HepG2 (cell line): ENCODE measurements around the gene SLX4. TPM values are rescaled to one million over a fixed set of nuclear protein-coding genes. Genes with fewer than 3 reads are reported as not detected.

Experiments
- ATF7-NPFF ChIP-seq: sonication (generic); formaldehyde crosslinking; IDR thresholded peaks from 2 replicates; pipeline ENCODE4 v1.8.1; 2023; ENCODE audit warnings: mild to moderate bottlenecking, low read depth, missing genetic modification reagents, moderate library complexity
- GATAD2A ChIP-seq: IDR thresholded peaks from 2 replicates; pipeline ENCODE4 v1.6.1; 2016
- NR2F6 ChIP-seq, 2 experiments: IDR thresholded peaks; 2 replicates each; pipeline ENCODE4 v1.6.1; 2016; ENCODE audit warnings: antibody characterized with exemption in 1 of 2, mild to moderate bottlenecking in 1 of 2
- PAWR ChIP-seq: sonication (generic); formaldehyde crosslinking; IDR thresholded peaks from 2 replicates; pipeline ENCODE4 v1.4.0; 2020; ENCODE audit warnings: missing genetic modification reagents, mild to moderate bottlenecking, borderline replicate concordance
- RARA ChIP-seq: IDR thresholded peaks from 2 replicates; pipeline ENCODE4 v1.6.1; 2016; ENCODE audit warnings: missing genetic modification reagents, missing compliant biosample characterization
- SALL1 ChIP-seq: sonication (generic); formaldehyde crosslinking; IDR thresholded peaks from 2 replicates; pipeline ENCODE4 v1.8.0; 2022; ENCODE audit warnings: mild to moderate bottlenecking, missing genetic modification reagents
- SOX5 ChIP-seq: IDR thresholded peaks from 2 replicates; pipeline ENCODE4 v1.6.1; 2016; ENCODE audit warnings: borderline replicate concordance
- ZBTB38 ChIP-seq: sonication (generic); formaldehyde crosslinking; IDR thresholded peaks from 2 replicates; pipeline ENCODE4 v1.5.1; 2020; ENCODE audit warnings: mild to moderate bottlenecking, missing genetic modification reagents
- ZBTB7B ChIP-seq: sonication (generic); formaldehyde crosslinking; IDR thresholded peaks from 2 replicates; pipeline ENCODE4 v1.4.0; 2020; ENCODE audit warnings: missing genetic modification reagents
- ZKSCAN8 ChIP-seq: IDR thresholded peaks from 2 replicates; pipeline ENCODE4 v1.6.1; 2016; ENCODE audit warnings: borderline replicate concordance, missing genetic modification reagents, missing compliant biosample characterization
- ZNF24 ChIP-seq: fragments of 450-650 bp; IDR thresholded peaks from 2 replicates; pipeline ENCODE4 v1.6.1; 2017; ENCODE audit warnings: antibody characterized with exemption, mild to moderate bottlenecking
- polyA plus RNA-seq, 8 experiments: library from polyadenylated mRNA; depleted of rRNA in 3 of 8; stranded (reverse) in 7 of 8; unstranded in 1 of 8; fragments of >200 nt; fragmentation: Illumina TruSeq in 4 of 8; extraction: Trizol in 4 of 8; gene quantifications; 2 replicates each; pipeline versions ENCODE4 v1.2.1 to v1.2.3, GENCODE V29; 2011 to 2016; ENCODE audit warnings: low read depth in 4 of 8, missing spikeins in 1 of 8, mixed read lengths in 1 of 8; ENCODE audit not compliant: insufficient read depth in 1 of 8
- total RNA-seq, 5 experiments: library from RNA; depleted of rRNA; stranded (reverse); fragments of >200 nt; fragmentation: Illumina TruSeq; extraction: Trizol; gene quantifications; 2 replicates each; pipeline ENCODE4 v1.2.3, GENCODE V29; 2016; ENCODE audit warnings: low read depth in 1 of 5
- TF ChIP-seq, protein P1 (sequence below): IDR thresholded peaks from 2 replicates; pipeline ENCODE4 v1.6.1; 2016; ENCODE audit warnings: control low read depth
- TF ChIP-seq, protein P2 (sequence below): sonication (generic); formaldehyde crosslinking; IDR thresholded peaks from 2 replicates; pipeline ENCODE4 v1.5.0; 2020; ENCODE audit warnings: missing genetic modification reagents
- TF ChIP-seq, protein P3 (sequence below): sonication (generic); formaldehyde crosslinking; IDR thresholded peaks from 2 replicates; pipeline ENCODE4 v1.4.0; 2020; ENCODE audit warnings: missing genetic modification reagents
- TF ChIP-seq, protein P4 (sequence below): sonication (generic); formaldehyde crosslinking; IDR thresholded peaks from 2 replicates; pipeline ENCODE4 v1.4.0; 2020; ENCODE audit warnings: mild to moderate bottlenecking, missing genetic modification reagents
- TF ChIP-seq, protein P5 (sequence below): sonication (generic); formaldehyde crosslinking; IDR thresholded peaks from 2 replicates; pipeline ENCODE4 v1.4.0; 2020; ENCODE audit warnings: missing genetic modification reagents
- TF ChIP-seq, protein P6 (sequence below): sonication (generic); IDR thresholded peaks from 2 replicates; pipeline ENCODE4 v1.6.1; 2016; ENCODE audit warnings: low read depth, borderline replicate concordance
- TF ChIP-seq, protein P7 (sequence below): sonication (generic); formaldehyde crosslinking; IDR thresholded peaks from 2 replicates; pipeline ENCODE4 v1.4.0; 2020; ENCODE audit warnings: missing genetic modification reagents, borderline replicate concordance

Gene SLX4
- total and polyA plus RNA-seq, 2 of the 13 experiments (the other 11 are each of a cell fraction or from before 2014, with no cell fraction given), result 1.1 to 3.6 TPM

DNA sequence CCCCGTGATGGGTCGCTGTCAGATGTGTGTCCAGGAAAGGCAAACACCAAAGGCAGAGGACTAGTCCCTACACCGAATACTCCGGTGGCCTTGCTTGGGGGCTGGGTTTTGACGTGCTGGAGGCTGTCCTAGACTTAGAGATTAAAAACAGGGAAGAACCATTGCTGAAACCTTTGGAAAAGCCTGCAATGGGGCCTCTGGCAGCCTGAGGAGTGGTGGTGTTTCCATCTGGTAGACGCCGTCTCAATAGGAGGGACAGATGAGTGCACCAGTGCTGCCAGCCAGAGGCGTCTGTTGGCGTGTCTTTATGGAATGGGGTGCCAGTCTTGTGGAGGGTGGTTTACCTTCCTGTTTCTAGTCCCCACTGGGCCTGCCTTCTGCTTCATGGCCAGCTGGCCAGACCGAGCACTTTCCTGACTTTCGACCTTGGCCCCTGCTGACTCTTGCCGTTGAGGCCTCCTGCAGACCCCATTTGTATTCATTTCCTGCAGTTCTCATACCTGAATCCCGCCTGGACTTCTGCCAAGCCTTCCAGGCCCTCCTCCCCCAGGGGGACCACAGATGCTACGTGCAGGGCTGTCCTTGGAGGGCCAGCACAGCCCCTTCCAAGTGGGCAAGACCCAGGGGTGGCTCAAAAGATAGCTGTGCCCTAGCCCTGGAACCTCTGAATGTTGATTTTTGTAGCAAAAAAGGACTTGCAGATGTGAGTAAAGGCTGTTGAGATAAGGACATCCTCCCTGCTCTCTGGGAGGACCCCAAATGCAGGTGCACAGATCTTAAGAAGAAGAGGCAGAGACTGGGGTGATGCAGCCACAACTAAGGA is 41.2 kb upstream of the SLX4 start (continued):
- TF ChIP-seq SALL1 (CRISPR knock-in tag) (peak; percentile 59; the same call in 1 of the 2 replicates), RARA (CRISPR knock-in tag) (peak; percentile 84), ZKSCAN8 (CRISPR knock-in tag) (no peak), ATF7-NPFF (CRISPR knock-in tag) (no peak), GATAD2A (0 out of 2 replicates have a peak, but pooled peaks have one; percentile 17), NR2F6 (IDR thresholded peaks at IDR 0.05) (peak; percentile 21; the same call in 1 of the 2 replicates), NR2F6 (CRISPR knock-in tag; IDR thresholded peaks at IDR 0.05) (peak; percentile 52), SOX5 (CRISPR knock-in tag) (peak; percentile 29; the same call in 1 of the 2 replicates), PAWR (CRISPR knock-in tag) (no peak), ZBTB38 (peak; percentile 78), ZNF24 (no peak), ZBTB7B (CRISPR knock-in tag) (peak; percentile 50; the same call in 1 of the 2 replicates)
- TF ChIP-seq, protein P1, sequence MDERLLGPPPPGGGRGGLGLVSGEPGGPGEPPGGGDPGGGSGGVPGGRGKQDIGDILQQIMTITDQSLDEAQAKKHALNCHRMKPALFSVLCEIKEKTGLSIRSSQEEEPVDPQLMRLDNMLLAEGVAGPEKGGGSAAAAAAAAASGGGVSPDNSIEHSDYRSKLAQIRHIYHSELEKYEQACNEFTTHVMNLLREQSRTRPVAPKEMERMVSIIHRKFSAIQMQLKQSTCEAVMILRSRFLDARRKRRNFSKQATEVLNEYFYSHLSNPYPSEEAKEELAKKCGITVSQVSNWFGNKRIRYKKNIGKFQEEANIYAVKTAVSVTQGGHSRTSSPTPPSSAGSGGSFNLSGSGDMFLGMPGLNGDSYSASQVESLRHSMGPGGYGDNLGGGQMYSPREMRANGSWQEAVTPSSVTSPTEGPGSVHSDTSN, result no peak
- TF ChIP-seq, protein P2, sequence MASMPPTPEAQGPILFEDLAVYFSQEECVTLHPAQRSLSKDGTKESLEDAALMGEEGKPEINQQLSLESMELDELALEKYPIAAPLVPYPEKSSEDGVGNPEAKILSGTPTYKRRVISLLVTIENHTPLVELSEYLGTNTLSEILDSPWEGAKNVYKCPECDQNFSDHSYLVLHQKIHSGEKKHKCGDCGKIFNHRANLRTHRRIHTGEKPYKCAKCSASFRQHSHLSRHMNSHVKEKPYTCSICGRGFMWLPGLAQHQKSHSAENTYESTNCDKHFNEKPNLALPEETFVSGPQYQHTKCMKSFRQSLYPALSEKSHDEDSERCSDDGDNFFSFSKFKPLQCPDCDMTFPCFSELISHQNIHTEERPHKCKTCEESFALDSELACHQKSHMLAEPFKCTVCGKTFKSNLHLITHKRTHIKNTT (CRISPR knock-in tag), result no peak
- TF ChIP-seq, protein P3, sequence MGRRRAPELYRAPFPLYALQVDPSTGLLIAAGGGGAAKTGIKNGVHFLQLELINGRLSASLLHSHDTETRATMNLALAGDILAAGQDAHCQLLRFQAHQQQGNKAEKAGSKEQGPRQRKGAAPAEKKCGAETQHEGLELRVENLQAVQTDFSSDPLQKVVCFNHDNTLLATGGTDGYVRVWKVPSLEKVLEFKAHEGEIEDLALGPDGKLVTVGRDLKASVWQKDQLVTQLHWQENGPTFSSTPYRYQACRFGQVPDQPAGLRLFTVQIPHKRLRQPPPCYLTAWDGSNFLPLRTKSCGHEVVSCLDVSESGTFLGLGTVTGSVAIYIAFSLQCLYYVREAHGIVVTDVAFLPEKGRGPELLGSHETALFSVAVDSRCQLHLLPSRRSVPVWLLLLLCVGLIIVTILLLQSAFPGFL (CRISPR knock-in tag), result no peak
- TF ChIP-seq, protein P4, sequence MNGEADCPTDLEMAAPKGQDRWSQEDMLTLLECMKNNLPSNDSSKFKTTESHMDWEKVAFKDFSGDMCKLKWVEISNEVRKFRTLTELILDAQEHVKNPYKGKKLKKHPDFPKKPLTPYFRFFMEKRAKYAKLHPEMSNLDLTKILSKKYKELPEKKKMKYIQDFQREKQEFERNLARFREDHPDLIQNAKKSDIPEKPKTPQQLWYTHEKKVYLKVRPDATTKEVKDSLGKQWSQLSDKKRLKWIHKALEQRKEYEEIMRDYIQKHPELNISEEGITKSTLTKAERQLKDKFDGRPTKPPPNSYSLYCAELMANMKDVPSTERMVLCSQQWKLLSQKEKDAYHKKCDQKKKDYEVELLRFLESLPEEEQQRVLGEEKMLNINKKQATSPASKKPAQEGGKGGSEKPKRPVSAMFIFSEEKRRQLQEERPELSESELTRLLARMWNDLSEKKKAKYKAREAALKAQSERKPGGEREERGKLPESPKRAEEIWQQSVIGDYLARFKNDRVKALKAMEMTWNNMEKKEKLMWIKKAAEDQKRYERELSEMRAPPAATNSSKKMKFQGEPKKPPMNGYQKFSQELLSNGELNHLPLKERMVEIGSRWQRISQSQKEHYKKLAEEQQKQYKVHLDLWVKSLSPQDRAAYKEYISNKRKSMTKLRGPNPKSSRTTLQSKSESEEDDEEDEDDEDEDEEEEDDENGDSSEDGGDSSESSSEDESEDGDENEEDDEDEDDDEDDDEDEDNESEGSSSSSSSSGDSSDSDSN (CRISPR knock-in tag), result peak; percentile 24; the same call in 1 of the 2 replicates
- TF ChIP-seq, protein P5, sequence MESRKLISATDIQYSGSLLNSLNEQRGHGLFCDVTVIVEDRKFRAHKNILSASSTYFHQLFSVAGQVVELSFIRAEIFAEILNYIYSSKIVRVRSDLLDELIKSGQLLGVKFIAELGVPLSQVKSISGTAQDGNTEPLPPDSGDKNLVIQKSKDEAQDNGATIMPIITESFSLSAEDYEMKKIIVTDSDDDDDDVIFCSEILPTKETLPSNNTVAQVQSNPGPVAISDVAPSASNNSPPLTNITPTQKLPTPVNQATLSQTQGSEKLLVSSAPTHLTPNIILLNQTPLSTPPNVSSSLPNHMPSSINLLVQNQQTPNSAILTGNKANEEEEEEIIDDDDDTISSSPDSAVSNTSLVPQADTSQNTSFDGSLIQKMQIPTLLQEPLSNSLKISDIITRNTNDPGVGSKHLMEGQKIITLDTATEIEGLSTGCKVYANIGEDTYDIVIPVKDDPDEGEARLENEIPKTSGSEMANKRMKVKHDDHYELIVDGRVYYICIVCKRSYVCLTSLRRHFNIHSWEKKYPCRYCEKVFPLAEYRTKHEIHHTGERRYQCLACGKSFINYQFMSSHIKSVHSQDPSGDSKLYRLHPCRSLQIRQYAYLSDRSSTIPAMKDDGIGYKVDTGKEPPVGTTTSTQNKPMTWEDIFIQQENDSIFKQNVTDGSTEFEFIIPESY (CRISPR knock-in tag), result peak; percentile 95
- TF ChIP-seq, protein P6, sequence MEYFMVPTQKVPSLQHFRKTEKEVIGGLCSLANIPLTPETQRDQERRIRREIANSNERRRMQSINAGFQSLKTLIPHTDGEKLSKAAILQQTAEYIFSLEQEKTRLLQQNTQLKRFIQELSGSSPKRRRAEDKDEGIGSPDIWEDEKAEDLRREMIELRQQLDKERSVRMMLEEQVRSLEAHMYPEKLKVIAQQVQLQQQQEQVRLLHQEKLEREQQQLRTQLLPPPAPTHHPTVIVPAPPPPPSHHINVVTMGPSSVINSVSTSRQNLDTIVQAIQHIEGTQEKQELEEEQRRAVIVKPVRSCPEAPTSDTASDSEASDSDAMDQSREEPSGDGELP, result peak; percentile 38; the same call in 1 of the 2 replicates
- TF ChIP-seq, protein P7, sequence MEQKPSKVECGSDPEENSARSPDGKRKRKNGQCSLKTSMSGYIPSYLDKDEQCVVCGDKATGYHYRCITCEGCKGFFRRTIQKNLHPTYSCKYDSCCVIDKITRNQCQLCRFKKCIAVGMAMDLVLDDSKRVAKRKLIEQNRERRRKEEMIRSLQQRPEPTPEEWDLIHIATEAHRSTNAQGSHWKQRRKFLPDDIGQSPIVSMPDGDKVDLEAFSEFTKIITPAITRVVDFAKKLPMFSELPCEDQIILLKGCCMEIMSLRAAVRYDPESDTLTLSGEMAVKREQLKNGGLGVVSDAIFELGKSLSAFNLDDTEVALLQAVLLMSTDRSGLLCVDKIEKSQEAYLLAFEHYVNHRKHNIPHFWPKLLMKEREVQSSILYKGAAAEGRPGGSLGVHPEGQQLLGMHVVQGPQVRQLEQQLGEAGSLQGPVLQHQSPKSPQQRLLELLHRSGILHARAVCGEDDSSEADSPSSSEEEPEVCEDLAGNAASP, result peak; percentile 82; the same call in 1 of the 2 replicates
